Muscle of back (tissue), 11 donors: ENCODE data around the gene PLA2G4F. TPM values are rescaled to one million over a fixed set of nuclear protein-coding genes. Genes with fewer than 3 reads are reported as not detected.
"Not testable (repeated sequence)": the region's sequence is repeated elsewhere in the genome, so short reads cannot be mapped to it uniquely, and the experiment has no call there.

Experiments
- DNase-seq, 3 donors: peaks; one replicate each; pipeline versions ENCODE4 v3.0.0 to v3.0.0-alpha.2; 2013
- polyA plus RNA-seq, 10 donors: library from polyadenylated mRNA; unstranded; fragments of 120-200 nt; gene quantifications; one replicate each; pipeline ENCODE4 v1.2.1, GENCODE V29; 2013; ENCODE audit not compliant: insufficient read length in 10 of 10

Gene PLA2G4F
- polyA plus RNA-seq, 10 donors = 0.05 to 2.7 (median 0.12) TPM; not detected in 4

GRCh38 chr15:42102646-42103235 lies 53.7 kb downstream of the PLA2G4F start:
- DNase-seq = no peak

GRCh38 chr15:42101861-42102260 lies 54.6 kb downstream of the PLA2G4F start:
- peak in 1 of 3 donors; percentile 47 for DNase-seq

GRCh38 chr15:42100021-42100800 lies 56.2 kb downstream of the PLA2G4F start:
- no peak for DNase-seq

- no peak for DNase-seq
These were observed 59.4 kb downstream of the PLA2G4F start for GRCh38 chr15:42097018-42097417.

GRCh38 chr15:42094512-42094963 lies 61.9 kb downstream of the PLA2G4F start, which contains the start of gene PLA2G4D:
PLA2G4D (minus strand) TSS chr15:42094562; CDS start chr15:42094459, 103 bp downstream.
- DNase-seq = no peak

GRCh38 chr15:42093966-42094365 lies 62.5 kb downstream of the PLA2G4F start:
- no peak for DNase-seq

GRCh38 chr15:42092398-42093318 lies 63.8 kb downstream of the PLA2G4F start:
- peak in 2 of 3 donors; percentile 47 to 57 for DNase-seq

GRCh38 chr15:42091753-42092397 lies 64.6 kb downstream of the PLA2G4F start:
- not testable (repeated sequence) for DNase-seq

GRCh38 chr15:42090781-42091180 lies 65.7 kb downstream of the PLA2G4F start:
- no peak for DNase-seq

- DNase-seq = no peak
These were observed 66.1 kb downstream of the PLA2G4F start for GRCh38 chr15:42090370-42090769.

- no peak for DNase-seq
These were observed 66.5 kb downstream of the PLA2G4F start for GRCh38 chr15:42089942-42090341.

Other genes with a start within 250 kb of the PLA2G4F start
- gene EHD4, start 184.1 kb downstream of the PLA2G4F start, polyA plus RNA-seq = 10 to 100 TPM; 23.4 to 37.9 (median 33.7) TPM
- 1 to 10 TPM in 7 of 10 donors, under 1 TPM in 3; 0.50 to 1.9 (median 1.2) TPM for gene PLA2G4E, start 135.6 kb downstream of the PLA2G4F start, polyA plus RNA-seq
- under 1 TPM in 9 of 10 donors, not detected in 1; 0.09 to 0.23 (median 0.14) TPM for gene PLA2G4D, start 62.1 kb downstream of the PLA2G4F start, polyA plus RNA-seq
- gene VPS39, start 51.7 kb upstream of the PLA2G4F start, polyA plus RNA-seq = 10 to 100 TPM; 32.8 to 56.7 (median 44.9) TPM
- 10 to 100 TPM; 12.6 to 19.9 (median 14.4) TPM for gene GANC, start 116.6 kb upstream of the PLA2G4F start, polyA plus RNA-seq
- gene TMEM87A, start 116.8 kb upstream of the PLA2G4F start, polyA plus RNA-seq = 10 to 100 TPM; 29.6 to 44.7 (median 40.2) TPM
- 100 to 1,000 TPM; 151 to 483 (median 332) TPM for gene CAPN3, start 202.9 kb upstream of the PLA2G4F start, polyA plus RNA-seq